ENCODE measurements around the gene SCGB2A2.

GRCh38 chr11:62251698-62252097 is 18.3 kb upstream of the SCGB2A2 start:
- no peak for TF ChIP-seq CTCF (IDR thresholded peaks at IDR 0.05; ENCODE audit: low read depth, low read length, missing input control)
- no peak for TF ChIP-seq MAX (IDR thresholded peaks at IDR 0.05)
- no peak for TF ChIP-seq SP1 (IDR thresholded peaks at IDR 0.05)
- TF ChIP-seq ZBTB33 (IDR thresholded peaks at IDR 0.05): no peak
- no peak for TF ChIP-seq RAD21 (IDR thresholded peaks at IDR 0.05)
- TF ChIP-seq EGR1 (IDR thresholded peaks at IDR 0.05; ENCODE audit: low read depth in 2 of 2): no peak
- TF ChIP-seq TAF1 (conservative IDR thresholded peaks at IDR 0.05): no peak
- no peak for TF ChIP-seq YY1 (IDR thresholded peaks at IDR 0.05)
- no peak for TF ChIP-seq GABPA (IDR thresholded peaks at IDR 0.05 in 1 of 2, conservative IDR thresholded peaks at IDR 0.05 in 1 of 2)
- TF ChIP-seq NR2F2 (IDR thresholded peaks at IDR 0.05): no peak
- TF ChIP-seq RXRA (IDR thresholded peaks at IDR 0.05): no peak

All from liver (tissue), 3 donors.